Measurements from ENCODE around the gene ASB18.

Gene ASB18

GRCh38 chr2:236172255-236173035 lies 91.8 kb downstream of the ASB18 start:
- DNase-seq = no peak

GRCh38 chr2:236171680-236172254 lies 92.4 kb downstream of the ASB18 start:
- no peak for DNase-seq

- no peak for DNase-seq
Observed at GRCh38 chr2:236171181-236171679, 93.0 kb downstream of the ASB18 start.

- DNase-seq = no peak
Observed at GRCh38 chr2:236170590-236171165, 93.5 kb downstream of the ASB18 start.

GRCh38 chr2:236169741-236170589 lies 94.2 kb downstream of the ASB18 start:
- DNase-seq = no peak

GRCh38 chr2:236169151-236169721 lies 95.0 kb downstream of the ASB18 start:
- no peak for DNase-seq

- DNase-seq = no peak
Observed at GRCh38 chr2:236168110-236169080, 95.8 kb downstream of the ASB18 start, which contains the start of gene GBX2. Gene GBX2 (minus strand): TSS chr2:236168386. CDS start chr2:236167971, 415 bp downstream.

GRCh38 chr2:236167297-236168109 lies 96.7 kb downstream of the ASB18 start:
- DNase-seq = no peak

- DNase-seq = no peak
Observed at GRCh38 chr2:236166796-236167296, 97.4 kb downstream of the ASB18 start.

GRCh38 chr2:236165842-236166795 lies 98.1 kb downstream of the ASB18 start:
- DNase-seq = no peak

- no peak for DNase-seq
Observed at GRCh38 chr2:236164925-236165841, 99.0 kb downstream of the ASB18 start.

GRCh38 chr2:236164201-236164924 lies 99.8 kb downstream of the ASB18 start:
- DNase-seq = no peak

GRCh38 chr2:236163471-236164200 lies 100.6 kb downstream of the ASB18 start:
- DNase-seq = no peak

- DNase-seq = no peak
Observed at GRCh38 chr2:236162882-236163470, 101.2 kb downstream of the ASB18 start.

- DNase-seq = no peak
Observed at GRCh38 chr2:236162031-236162845, 102.0 kb downstream of the ASB18 start.

All from T-helper 1 cell (primary cell).